Breast epithelium (tissue), 4 donors: Measurements from ENCODE around the gene DNM1L. TPM values are rescaled to one million over a fixed set of nuclear protein-coding genes. Genes with fewer than 3 reads are reported as not detected.

Source experiments
- DNase-seq, 2 donors: peaks; one replicate each; pipeline ENCODE4 v3.0.0-alpha.2; 2019; ENCODE audit warnings: low spot score in 2 of 2
- H3K27ac ChIP-seq, 2 donors: fragments of 200-600 bp; sonication (generic) in 1 of 2; one replicate each; pipeline ENCODE4 v1.5.1; 2016 to 2019; ENCODE audit warnings: mild to moderate bottlenecking in 1 of 2
- H3K27me3 ChIP-seq, 2 donors: fragments of 200-600 bp; sonication (generic) in 1 of 2; one replicate each; pipeline versions ENCODE4 v1.5.1 to v1.6.0; 2017 to 2019; ENCODE audit warnings: control low read depth in 1 of 2, mild to moderate bottlenecking in 1 of 2
- H3K36me3 ChIP-seq: fragments of 200-600 bp; one replicate; pipeline ENCODE4 v1.5.1; 2019
- H3K4me1 ChIP-seq, 2 donors: fragments of 200-600 bp; sonication (generic); one replicate each; pipeline ENCODE4 v1.5.1; 2016 to 2019; ENCODE audit warnings: control low read depth in 1 of 2
- H3K4me3 ChIP-seq, 3 donors: fragments of 200-600 bp; sonication (generic); 1 replicate in 2 of 3; 2 replicates in 1 of 3; pipeline ENCODE4 v1.5.1; 2016 to 2019; ENCODE audit warnings: mild to moderate bottlenecking in 3 of 3, moderate library complexity in 2 of 3
- H3K9me3 ChIP-seq, 2 donors: fragments of 200-600 bp; sonication (generic) in 1 of 2; one replicate each; pipeline ENCODE4 v1.5.1; 2016 to 2019; ENCODE audit warnings: control low read depth in 1 of 2
- POLR2A ChIP-seq: fragments of 450-650 bp; IDR thresholded peaks from one replicate; pipeline ENCODE4 v1.6.1; 2016; ENCODE audit warnings: antibody characterized with exemption, mild to moderate bottlenecking, moderate library complexity
- POLR2AphosphoS5 ChIP-seq, 3 donors: sonication (generic); formaldehyde crosslinking; IDR thresholded peaks; one replicate each; pipeline ENCODE4 v1.6.1; 2017; ENCODE audit warnings: antibody characterized with exemption in 3 of 3
- intact Hi-C: fragments of 100-400 bp; cut with DNase I; formaldehyde crosslinking; loops from one replicate; pipeline ENCODE4 v1.15.1; 2023; ENCODE audit warnings: low total_unique reads
- total RNA-seq, 3 donors: library from RNA; depleted of rRNA; stranded (reverse); fragments of >200 nt; gene quantifications; one replicate each; pipeline ENCODE4 v1.1.0, GENCODE V29; 2016
- TF ChIP-seq, protein P1 (sequence below), 3 donors: fragments of 450-650 bp; IDR thresholded peaks; one replicate each; pipeline ENCODE4 v1.5.1; 2016 to 2017; ENCODE audit warnings: antibody characterized with exemption in 3 of 3, mild to moderate bottlenecking in 3 of 3, moderate library complexity in 3 of 3

DNM1L gene
- total RNA-seq, 3 donors from 2014 or later: 46.1 to 84.0 (median 70.8) TPM

DNA sequence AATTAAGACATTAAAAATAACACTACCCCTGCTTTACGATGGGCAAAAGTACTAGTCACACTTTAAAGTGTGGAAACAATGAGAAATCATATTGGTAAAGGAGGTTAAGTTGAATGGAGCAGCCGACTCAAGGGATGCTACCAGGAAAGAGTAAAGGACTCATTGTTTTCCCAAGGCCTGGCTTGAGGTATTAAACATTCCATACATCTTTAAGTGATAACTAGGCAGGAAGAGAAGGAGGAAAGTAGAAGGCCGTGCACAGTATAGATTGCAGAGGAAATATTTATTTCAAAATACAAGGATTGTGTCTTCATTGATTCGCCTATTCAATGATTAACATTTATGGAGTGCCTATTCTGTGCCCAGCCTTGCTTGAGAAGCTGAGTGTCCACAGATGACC lies 97.2 kb downstream of the DNM1L start:
- Histone ChIP-seq H3K36me3 (no peaks in the 10 kb centered on the region), H3K27me3 (no peaks in the 10 kb centered on the region), H3K27ac (no peak overlapping the region), H3K4me3 (no peak overlapping the region), H3K9me3 (no peaks in the 10 kb centered on the region), H3K4me1 (no peaks in the 10 kb centered on the region)
- intact Hi-C loops: loop anchor here (10.0 kb wide), 1 partner anchor 519 kb away; no protein-coding TSS in a partner anchor
- TF ChIP-seq, protein P1, sequence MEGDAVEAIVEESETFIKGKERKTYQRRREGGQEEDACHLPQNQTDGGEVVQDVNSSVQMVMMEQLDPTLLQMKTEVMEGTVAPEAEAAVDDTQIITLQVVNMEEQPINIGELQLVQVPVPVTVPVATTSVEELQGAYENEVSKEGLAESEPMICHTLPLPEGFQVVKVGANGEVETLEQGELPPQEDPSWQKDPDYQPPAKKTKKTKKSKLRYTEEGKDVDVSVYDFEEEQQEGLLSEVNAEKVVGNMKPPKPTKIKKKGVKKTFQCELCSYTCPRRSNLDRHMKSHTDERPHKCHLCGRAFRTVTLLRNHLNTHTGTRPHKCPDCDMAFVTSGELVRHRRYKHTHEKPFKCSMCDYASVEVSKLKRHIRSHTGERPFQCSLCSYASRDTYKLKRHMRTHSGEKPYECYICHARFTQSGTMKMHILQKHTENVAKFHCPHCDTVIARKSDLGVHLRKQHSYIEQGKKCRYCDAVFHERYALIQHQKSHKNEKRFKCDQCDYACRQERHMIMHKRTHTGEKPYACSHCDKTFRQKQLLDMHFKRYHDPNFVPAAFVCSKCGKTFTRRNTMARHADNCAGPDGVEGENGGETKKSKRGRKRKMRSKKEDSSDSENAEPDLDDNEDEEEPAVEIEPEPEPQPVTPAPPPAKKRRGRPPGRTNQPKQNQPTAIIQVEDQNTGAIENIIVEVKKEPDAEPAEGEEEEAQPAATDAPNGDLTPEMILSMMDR (IDR thresholded peaks at IDR 0.05): no peak
- TF ChIP-seq POLR2AphosphoS5 (IDR thresholded peaks at IDR 0.05) (no peak), POLR2A (no peak)
- no peak for DNase-seq

DNA sequence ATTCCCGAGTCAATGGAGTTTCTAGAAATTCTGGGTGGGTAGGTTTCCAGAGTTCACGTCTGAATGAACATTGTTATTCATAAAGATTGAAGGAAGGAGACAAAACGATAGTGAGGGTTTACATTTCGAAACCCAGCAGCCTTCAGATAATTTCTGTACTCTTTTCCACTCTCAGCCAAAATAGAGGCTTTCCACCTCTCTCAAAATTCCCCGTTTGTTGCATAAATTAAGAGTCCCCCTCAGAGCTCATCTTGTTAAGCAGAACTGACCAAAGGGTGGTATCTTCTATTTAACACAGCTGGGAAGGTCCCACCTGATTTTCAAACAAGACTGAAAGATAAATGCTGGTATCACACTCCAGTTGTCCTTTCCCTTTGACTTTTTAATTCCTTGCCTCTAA lies 98.1 kb downstream of the DNM1L start:
- H3K4me3 ChIP-seq: no peak overlapping the region
- H3K27me3 ChIP-seq: no peaks in the 10 kb centered on the region
- no peaks in the 10 kb centered on the region for H3K4me1 ChIP-seq
- no peaks in the 10 kb centered on the region for H3K9me3 ChIP-seq
- TF ChIP-seq POLR2AphosphoS5 (IDR thresholded peaks at IDR 0.05): no peak
- TF ChIP-seq POLR2A: no peak
- TF ChIP-seq, protein P1 (IDR thresholded peaks at IDR 0.05): no peak
- intact Hi-C loops: loop anchor here (10.0 kb wide), 1 partner anchor 518 kb away; no protein-coding TSS in a partner anchor
- DNase-seq: no peak
- no peak overlapping the region for H3K27ac ChIP-seq
- H3K36me3 ChIP-seq: no peaks in the 10 kb centered on the region

DNA sequence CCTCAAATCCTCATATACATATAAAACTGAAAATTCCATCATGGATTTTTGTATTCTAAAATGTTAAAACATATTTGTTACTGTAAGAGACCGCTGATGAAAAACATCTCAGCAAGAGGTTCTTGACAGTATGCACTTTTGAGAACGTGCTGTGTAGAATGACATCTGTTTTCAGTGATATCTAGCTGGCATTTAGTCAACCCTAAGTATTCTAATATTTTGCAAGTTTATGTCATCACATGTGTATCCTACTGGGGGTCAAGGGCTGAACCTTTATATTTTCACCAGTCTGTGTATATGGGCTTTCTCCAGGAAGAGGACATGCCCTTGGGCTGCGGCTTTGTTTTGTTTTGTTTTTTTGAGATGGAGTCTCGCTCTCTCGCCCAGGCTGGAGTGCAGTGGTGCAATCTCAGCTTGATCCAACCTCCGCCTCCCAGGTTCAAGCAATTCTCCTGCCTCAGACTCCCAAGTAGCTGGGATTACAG lies 98.6 kb downstream of the DNM1L start:
- Histone ChIP-seq H3K4me1 (no peaks in the 10 kb centered on the region), H3K9me3 (no peaks in the 10 kb centered on the region), H3K36me3 (no peaks in the 10 kb centered on the region), H3K27me3 (no peaks in the 10 kb centered on the region), H3K4me3 (no peak overlapping the region), H3K27ac (no peak overlapping the region)
- intact Hi-C loops: loop anchor here (10.0 kb wide), 1 partner anchor 517 kb away; no protein-coding TSS in a partner anchor
- DNase-seq: no peak
- no peak for TF ChIP-seq POLR2A
- TF ChIP-seq POLR2AphosphoS5 (IDR thresholded peaks at IDR 0.05): no peak
- TF ChIP-seq, protein P1 (IDR thresholded peaks at IDR 0.05): no peak

DNA sequence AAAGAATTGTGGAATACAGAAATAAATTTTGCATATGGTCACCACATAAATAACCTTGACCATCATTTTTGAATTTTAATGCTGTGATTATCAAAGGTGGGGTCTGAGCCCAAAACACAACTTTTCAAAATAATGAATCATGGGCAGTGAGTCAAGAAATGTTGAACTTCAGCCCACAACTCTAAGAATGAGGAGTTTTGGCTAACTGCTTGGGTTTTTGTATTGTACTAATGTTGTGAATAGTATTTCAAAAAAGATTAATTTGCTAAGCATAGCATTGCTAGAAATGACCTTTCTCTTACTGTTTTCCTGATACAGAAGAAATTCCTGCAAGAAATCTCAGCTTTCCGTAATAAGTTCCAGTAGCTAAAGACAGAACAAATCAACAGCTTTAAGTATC lies 101.0 kb downstream of the DNM1L start:
- no peak overlapping the region for H3K4me3 ChIP-seq
- H3K27ac ChIP-seq: no peak overlapping the region
- H3K36me3 ChIP-seq: no peaks in the 10 kb centered on the region
- intact Hi-C loops: no loop called here
- H3K9me3 ChIP-seq: no peaks in the 10 kb centered on the region
- no peaks in the 10 kb centered on the region for H3K4me1 ChIP-seq
- TF ChIP-seq POLR2A: no peak
- no peak for TF ChIP-seq POLR2AphosphoS5 (IDR thresholded peaks at IDR 0.05)
- TF ChIP-seq, protein P1 (IDR thresholded peaks at IDR 0.05): no peak
- no peaks in the 10 kb centered on the region for H3K27me3 ChIP-seq
- DNase-seq: no peak

DNA sequence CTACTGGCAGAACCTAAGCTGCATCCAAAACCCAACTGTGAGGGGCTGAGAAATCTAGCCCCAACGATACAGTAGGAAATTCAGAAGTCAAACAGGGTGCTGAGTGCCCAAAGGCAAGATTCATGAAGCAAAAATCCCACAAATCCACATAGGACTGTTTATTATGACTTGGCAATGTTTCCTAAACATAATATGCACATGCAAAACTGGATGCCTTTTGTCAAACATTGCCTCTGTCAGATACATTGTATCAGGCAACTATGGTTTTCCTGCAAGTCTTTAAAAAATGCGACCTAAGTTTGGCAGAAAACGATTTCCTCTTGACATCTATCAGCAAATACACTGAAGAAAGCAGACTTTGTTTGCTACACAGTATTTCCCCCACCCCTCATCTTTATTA lies 103.9 kb downstream of the DNM1L start:
- no peaks in the 10 kb centered on the region for H3K36me3 ChIP-seq
- no peak overlapping the region for H3K4me3 ChIP-seq
- DNase-seq: no peak
- H3K27me3 ChIP-seq: no peaks in the 10 kb centered on the region
- intact Hi-C loops: no loop called here
- no peak overlapping the region for H3K27ac ChIP-seq
- H3K4me1 ChIP-seq: no peaks in the 10 kb centered on the region
- TF ChIP-seq, protein P1 (IDR thresholded peaks at IDR 0.05): no peak
- TF ChIP-seq POLR2AphosphoS5 (IDR thresholded peaks at IDR 0.05) (no peak), POLR2A (no peak)
- no peaks in the 10 kb centered on the region for H3K9me3 ChIP-seq
